Activated naive CD8-positive, alpha-beta T cell (primary cell): ENCODE measurements around the gene SIX2.
"Not testable (repeated sequence)": the region's sequence is repeated elsewhere in the genome, so short reads cannot be mapped to it uniquely, and the experiment has no call there.

Experiments
- H3K27ac Mint-ChIP-seq: one replicate; pipeline ENCODE4 v1.8.0; 2021; ENCODE audit warnings: mixed read lengths
- H3K27me3 Mint-ChIP-seq: one replicate; pipeline ENCODE4 v1.8.0; 2021; ENCODE audit warnings: mixed read lengths
- H3K36me3 Mint-ChIP-seq: one replicate; pipeline ENCODE4 v1.8.0; 2021; ENCODE audit warnings: mixed read lengths
- H3K4me1 Mint-ChIP-seq: one replicate; pipeline ENCODE4 v1.8.0; 2021; ENCODE audit warnings: low read depth, mixed read lengths
- H3K4me3 Mint-ChIP-seq: one replicate; pipeline ENCODE4 v1.8.0; 2021; ENCODE audit warnings: mild to moderate bottlenecking, mixed read lengths
- H3K9me3 Mint-ChIP-seq: one replicate; pipeline ENCODE4 v1.8.0; 2021; ENCODE audit warnings: low read depth, mixed read lengths

The SIX2 gene

GRCh38 chr2:45009303-45009927 is at the start of gene SIX2:
Gene SIX2, minus strand, starts transcription at chr2:45009452. Its CDS starts 342 bp downstream, at chr2:45009110.
- Mint-ChIP-seq H3K27ac (no peak within 1 kb of the TSS), H3K27me3 (peaks cover 41% of the 10 kb centered on the region), H3K4me3 (peak within 1 kb of the TSS; percentile 72), H3K36me3 (no peaks in the 10 kb centered on the region), H3K9me3 (no peaks in the 10 kb centered on the region), H3K4me1 (peaks cover 34% of the 10 kb centered on the region)

DNA sequence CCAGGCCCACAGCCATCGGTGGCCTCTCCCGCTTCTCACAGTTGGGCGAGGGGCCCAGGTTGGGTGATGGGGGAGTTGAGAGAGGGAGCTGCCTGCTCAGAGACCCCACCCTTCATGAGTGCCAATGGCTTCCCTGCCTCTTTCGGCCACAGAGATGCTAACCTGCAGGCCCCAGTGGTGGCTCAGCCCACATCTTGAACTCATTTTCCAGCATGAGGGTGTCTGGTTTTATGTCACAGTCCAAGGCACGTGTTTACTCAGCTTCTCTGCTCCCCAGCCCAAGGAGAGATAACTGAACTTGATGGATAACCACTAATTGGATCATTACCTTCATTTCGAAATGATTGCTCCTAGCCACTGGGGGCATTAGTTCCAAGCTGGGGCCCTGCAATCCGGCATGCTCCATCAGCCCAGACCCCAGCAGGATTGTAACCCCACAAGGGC is 45.9 kb upstream of the SIX2 start:
- Mint-ChIP-seq H3K27me3 (no peaks in the 10 kb centered on the region), H3K4me1 (no peaks in the 10 kb centered on the region), H3K9me3 (no peaks in the 10 kb centered on the region), H3K36me3 (no peaks in the 10 kb centered on the region), H3K4me3 (no peak overlapping the region), H3K27ac (no peak overlapping the region)

GRCh38 chr2:45053966-45054365 is 44.7 kb upstream of the SIX2 start:
- Mint-ChIP-seq H3K4me3 (no peak overlapping the region), H3K27me3 (no peaks in the 10 kb centered on the region), H3K36me3 (no peaks in the 10 kb centered on the region), H3K27ac (no peak overlapping the region), H3K4me1 (no peaks in the 10 kb centered on the region), H3K9me3 (no peaks in the 10 kb centered on the region)

DNA sequence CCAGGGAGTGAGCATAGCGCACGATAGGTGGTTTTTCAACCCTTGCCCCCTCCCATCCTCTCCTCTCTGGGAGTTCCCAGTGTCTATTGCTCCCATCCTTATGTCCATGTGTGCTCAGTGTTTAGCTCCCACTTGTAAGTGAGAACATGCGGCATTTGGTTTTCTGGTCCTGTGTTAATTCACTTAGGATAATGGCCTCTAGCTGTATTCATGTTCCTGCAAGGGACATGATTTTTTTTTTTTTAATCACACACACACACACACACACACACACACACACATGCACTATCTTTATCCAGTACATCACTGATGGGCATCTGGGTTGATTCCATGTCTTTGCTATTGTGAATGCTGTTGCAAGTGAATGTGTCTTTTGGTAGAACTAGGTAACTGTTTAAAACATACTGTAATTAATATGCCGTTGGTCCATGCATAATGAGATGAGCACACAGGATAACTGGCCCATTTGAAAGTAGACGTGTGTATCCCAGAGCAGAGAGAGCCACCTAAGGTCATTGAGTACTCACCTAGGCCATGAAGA is 43.2 kb upstream of the SIX2 start:
- Mint-ChIP-seq H3K27ac (no peak overlapping the region), H3K4me1 (no peaks in the 10 kb centered on the region), H3K36me3 (no peaks in the 10 kb centered on the region), H3K27me3 (no peaks in the 10 kb centered on the region), H3K4me3 (no peak overlapping the region), H3K9me3 (no peaks in the 10 kb centered on the region)

- Mint-ChIP-seq H3K9me3 (no peaks in the 10 kb centered on the region), H3K4me1 (no peaks in the 10 kb centered on the region), H3K27me3 (peaks cover under 1% of the 10 kb centered on the region), H3K27ac (no peak overlapping the region), H3K4me3 (no peak overlapping the region), H3K36me3 (no peaks in the 10 kb centered on the region)
Observed at GRCh38 chr2:45049569-45050336, 40.5 kb upstream of the SIX2 start.

DNA sequence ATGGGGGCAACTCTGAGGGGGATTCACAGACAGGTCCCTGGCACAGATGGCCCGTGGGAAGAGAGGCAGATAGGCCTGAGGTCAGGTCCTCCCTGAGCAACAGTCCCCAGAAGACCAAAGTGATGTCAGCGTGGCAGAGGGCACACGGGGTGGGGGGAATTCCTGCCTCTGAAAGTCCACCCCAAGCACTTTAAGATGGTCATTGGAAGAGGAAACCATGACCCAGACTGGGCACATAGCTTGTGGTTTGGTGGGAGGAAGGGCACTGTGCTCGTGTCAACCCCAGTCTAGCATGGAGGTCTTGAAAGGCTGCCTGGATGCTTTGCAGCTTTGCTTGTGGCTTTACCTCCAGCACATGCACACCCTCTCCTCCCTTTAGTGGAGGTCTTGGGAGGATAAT is 38.0 kb upstream of the SIX2 start:
- Mint-ChIP-seq H3K4me1 (no peaks in the 10 kb centered on the region), H3K27ac (no peak overlapping the region), H3K27me3 (peaks cover 2% of the 10 kb centered on the region), H3K4me3 (no peak overlapping the region), H3K9me3 (no peaks in the 10 kb centered on the region), H3K36me3 (no peaks in the 10 kb centered on the region)

- Mint-ChIP-seq H3K27ac (no peak overlapping the region), H3K36me3 (no peaks in the 10 kb centered on the region), H3K4me3 (no peak overlapping the region), H3K9me3 (no peaks in the 10 kb centered on the region), H3K4me1 (no peaks in the 10 kb centered on the region), H3K27me3 (peaks cover 2% of the 10 kb centered on the region)
Observed at GRCh38 chr2:45046786-45047185, 37.5 kb upstream of the SIX2 start.

DNA sequence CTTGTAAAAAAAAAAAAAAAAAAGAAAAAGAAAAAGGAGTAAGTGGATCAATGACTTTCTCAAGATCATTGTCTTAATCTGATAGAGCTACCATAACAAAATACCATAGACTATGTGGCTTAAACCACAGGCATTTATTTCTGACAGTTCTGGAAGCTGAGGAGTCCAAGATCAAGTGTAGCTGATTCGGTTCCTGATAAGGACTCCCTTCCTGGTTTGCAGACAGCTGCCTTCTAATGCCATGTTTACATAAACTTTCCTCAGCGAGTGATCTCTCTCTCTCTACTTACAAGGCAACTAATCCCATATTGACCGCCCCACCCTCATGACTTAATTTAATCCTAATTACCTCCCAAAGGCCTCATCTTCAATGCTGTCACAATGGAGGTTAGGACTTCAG is 36.5 kb upstream of the SIX2 start:
- Mint-ChIP-seq H3K27ac (no peak overlapping the region), H3K36me3 (no peaks in the 10 kb centered on the region), H3K9me3 (no peaks in the 10 kb centered on the region), H3K4me1 (no peaks in the 10 kb centered on the region), H3K4me3 (no peak overlapping the region), H3K27me3 (peaks cover 2% of the 10 kb centered on the region)

DNA sequence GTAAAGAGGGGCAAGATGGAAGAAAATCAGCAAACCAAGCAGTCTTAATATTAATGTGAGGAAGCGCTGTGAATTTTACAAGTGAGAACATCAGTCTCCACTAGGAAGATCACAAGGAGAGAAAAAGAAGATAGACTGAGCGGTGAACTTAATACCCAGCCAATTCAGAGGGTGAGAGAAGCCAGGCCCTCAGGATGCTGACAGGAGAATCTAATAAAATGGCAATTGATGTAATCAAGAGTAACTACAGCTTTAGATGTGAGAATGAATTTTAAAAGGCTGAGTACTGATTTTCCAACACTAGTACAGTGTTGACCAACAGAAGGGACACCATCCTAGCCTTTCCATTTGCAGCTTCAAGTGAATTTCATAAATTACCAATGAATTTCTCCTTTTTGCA is 35.7 kb upstream of the SIX2 start:
- peaks cover 2% of the 10 kb centered on the region for H3K27me3 Mint-ChIP-seq
- no peaks in the 10 kb centered on the region for H3K9me3 Mint-ChIP-seq
- H3K4me1 Mint-ChIP-seq: no peaks in the 10 kb centered on the region
- no peak overlapping the region for H3K4me3 Mint-ChIP-seq
- H3K27ac Mint-ChIP-seq: no peak overlapping the region
- no peaks in the 10 kb centered on the region for H3K36me3 Mint-ChIP-seq

DNA sequence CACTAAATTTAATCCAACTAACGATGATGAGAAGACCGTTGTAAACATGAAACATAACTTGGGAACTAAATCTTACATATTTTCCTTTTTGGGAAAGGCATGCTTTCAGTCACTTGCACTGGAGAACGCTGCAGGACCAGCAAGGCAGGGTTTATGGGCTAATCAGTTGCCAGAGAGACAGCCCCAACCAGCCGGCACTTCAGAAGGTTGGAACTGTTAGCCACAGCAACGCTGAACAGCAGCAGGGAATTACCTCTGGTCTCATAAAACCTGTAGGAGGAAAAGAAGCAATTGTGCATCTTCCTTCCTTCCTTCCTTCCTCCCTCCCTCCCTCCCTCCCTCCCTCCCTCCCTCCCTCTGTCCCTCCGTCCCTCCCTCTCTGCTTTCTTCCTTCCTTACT is 33.9 kb upstream of the SIX2 start:
- Mint-ChIP-seq H3K27ac (no peak overlapping the region), H3K27me3 (peaks cover 2% of the 10 kb centered on the region), H3K4me3 (no peak overlapping the region), H3K9me3 (no peaks in the 10 kb centered on the region), H3K4me1 (no peaks in the 10 kb centered on the region), H3K36me3 (no peaks in the 10 kb centered on the region)

DNA sequence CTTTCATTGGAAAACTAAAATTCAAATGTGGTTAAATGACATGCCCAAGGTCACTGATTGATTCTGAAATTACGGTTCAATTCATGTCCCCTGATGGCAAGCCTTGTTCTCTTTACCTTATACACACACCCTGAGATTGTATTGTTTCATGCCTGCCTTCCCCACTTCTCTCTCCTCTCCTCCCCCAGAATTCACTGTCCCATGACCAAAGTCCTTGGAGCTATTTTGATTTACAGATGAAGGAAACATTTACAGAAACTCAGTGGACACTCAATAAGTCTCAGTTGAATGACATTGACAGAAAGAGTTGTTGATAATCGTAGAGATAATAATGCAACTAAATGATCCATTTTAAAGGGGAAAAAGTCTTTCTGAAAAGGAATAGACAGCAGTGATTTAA is 33.1 kb upstream of the SIX2 start:
- no peaks in the 10 kb centered on the region for H3K4me1 Mint-ChIP-seq
- peaks cover 2% of the 10 kb centered on the region for H3K27me3 Mint-ChIP-seq
- no peaks in the 10 kb centered on the region for H3K9me3 Mint-ChIP-seq
- no peak overlapping the region for H3K27ac Mint-ChIP-seq
- no peak overlapping the region for H3K4me3 Mint-ChIP-seq
- no peaks in the 10 kb centered on the region for H3K36me3 Mint-ChIP-seq

- no peaks in the 10 kb centered on the region for H3K36me3 Mint-ChIP-seq
- no peaks in the 10 kb centered on the region for H3K4me1 Mint-ChIP-seq
- no peaks in the 10 kb centered on the region for H3K9me3 Mint-ChIP-seq
- H3K4me3 Mint-ChIP-seq: no peak overlapping the region
- H3K27me3 Mint-ChIP-seq: peaks cover 2% of the 10 kb centered on the region
- H3K27ac Mint-ChIP-seq: no peak overlapping the region
Observed at GRCh38 chr2:45040786-45041185, 31.5 kb upstream of the SIX2 start.

- not testable (repeated sequence) for H3K36me3 Mint-ChIP-seq, H3K9me3 Mint-ChIP-seq, H3K27ac Mint-ChIP-seq, H3K4me1 Mint-ChIP-seq, H3K4me3 Mint-ChIP-seq, H3K27me3 Mint-ChIP-seq
Observed at GRCh38 chr2:45039804-45040203, 30.6 kb upstream of the SIX2 start.

GRCh38 chr2:45038861-45039260 is 29.6 kb upstream of the SIX2 start:
- not testable (repeated sequence) for H3K27ac Mint-ChIP-seq, H3K36me3 Mint-ChIP-seq, H3K9me3 Mint-ChIP-seq, H3K27me3 Mint-ChIP-seq, H3K4me1 Mint-ChIP-seq, H3K4me3 Mint-ChIP-seq

DNA sequence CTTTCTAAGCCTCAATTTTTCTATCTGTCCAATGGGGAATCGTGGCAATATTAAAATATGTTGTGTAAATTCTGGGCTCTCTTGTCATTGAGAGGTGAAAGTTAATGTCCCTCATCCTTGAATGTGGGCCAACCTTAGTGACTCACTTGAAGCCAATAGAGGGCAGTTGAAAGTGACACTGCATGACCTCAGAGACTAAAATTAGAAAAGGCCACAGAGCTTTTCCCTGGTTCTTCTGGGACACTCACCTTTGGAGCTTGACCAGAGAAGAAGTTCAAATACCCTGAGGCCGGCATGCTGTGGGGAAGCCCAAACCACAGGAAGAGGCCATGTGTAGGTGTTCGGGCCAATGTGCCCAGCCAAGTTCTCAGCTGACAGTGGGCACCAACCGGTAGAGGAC is 24.1 kb upstream of the SIX2 start:
- Mint-ChIP-seq H3K27me3 (peaks cover 4% of the 10 kb centered on the region), H3K4me3 (no peak overlapping the region), H3K9me3 (no peaks in the 10 kb centered on the region), H3K36me3 (no peaks in the 10 kb centered on the region), H3K4me1 (no peaks in the 10 kb centered on the region), H3K27ac (no peak overlapping the region)

GRCh38 chr2:45031028-45031427 is 21.8 kb upstream of the SIX2 start:
- Mint-ChIP-seq H3K36me3 (no peaks in the 10 kb centered on the region), H3K9me3 (no peaks in the 10 kb centered on the region), H3K4me3 (no peak overlapping the region), H3K4me1 (no peaks in the 10 kb centered on the region), H3K27me3 (peaks cover 5% of the 10 kb centered on the region), H3K27ac (no peak overlapping the region)
